GM08714 (cell line): ENCODE results near the gene MRPS18A.
A peak's percentile ranks its signal among the peaks of the same experiment; 100 is the strongest.

Source experiments
- H3K4me3 ChIP-seq: fragments of 200-500 bp; sonication (Bioruptor generic); 2 replicates; pipeline ENCODE4 v1.5.1; 2014; ENCODE audit warnings: mild to moderate bottlenecking, low read length, inconsistent platforms
- ZNF274 ChIP-seq: IDR thresholded peaks from 2 replicates; pipeline ENCODE4 v1.6.1; 2012; ENCODE audit warnings: mild to moderate bottlenecking, low read depth, low read length

The MRPS18A gene

DNA sequence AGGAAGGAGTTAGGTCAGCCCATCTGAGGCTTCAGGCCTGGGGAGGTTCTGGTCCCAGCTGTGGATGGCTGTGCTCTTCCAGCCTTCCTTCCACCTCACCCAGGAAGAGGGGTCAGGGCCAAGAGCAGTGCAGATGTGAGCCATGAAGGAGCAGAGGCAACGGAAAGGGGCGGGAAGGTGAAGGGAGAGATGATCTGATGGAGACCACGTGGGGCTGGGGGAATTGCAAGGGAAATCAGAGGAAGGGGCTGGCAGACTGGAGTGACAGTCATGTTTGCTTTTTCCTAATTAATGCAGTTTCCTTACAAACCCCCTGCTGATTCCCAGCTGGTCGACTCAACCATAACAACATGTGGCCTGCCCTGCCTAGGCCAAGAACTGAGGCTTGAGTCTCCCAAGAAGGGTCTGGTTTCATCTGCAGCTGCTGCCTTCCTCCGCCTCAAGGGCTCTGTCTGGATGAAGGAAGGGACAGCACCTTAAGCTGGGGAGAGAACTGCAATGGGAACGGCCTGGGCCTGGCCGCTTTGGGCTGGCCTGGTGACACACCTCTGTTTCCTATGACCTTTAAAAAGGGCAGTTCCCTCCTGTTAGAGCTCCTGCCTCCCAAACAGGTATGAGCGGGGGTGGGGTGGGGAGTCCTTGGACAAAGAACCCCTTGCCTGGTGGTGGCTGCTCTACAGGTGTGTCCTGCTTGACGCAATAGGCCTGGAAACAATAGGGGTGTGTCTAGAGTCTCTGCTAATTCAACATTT is 7.8 kb upstream of the MRPS18A start:
- TF ChIP-seq ZNF274 = no peak

DNA sequence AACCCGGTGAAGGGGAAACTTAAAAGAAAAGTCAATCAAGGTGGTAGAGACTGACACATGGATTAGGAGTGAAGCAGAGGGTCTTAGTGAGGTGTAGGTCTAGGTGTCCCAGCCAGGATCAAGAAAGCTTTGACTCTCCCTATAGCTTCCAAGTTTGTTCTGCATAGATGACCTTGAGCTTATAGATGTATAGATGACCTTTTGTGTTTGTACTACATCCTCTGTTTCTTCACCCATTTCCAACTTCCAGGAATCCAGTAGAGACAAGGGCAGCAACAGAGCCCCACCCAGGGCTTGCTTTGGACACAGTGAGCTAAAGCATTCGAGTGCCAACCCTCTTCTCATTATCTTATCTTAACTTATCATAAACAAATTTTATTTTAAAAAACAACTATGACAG is 1.8 kb upstream of the MRPS18A start:
- no peak for TF ChIP-seq ZNF274

More for the DNA sequence above, 7.8 kb upstream of the MRPS18A start:
- H3K4me3 ChIP-seq = no peak overlapping the region

DNA sequence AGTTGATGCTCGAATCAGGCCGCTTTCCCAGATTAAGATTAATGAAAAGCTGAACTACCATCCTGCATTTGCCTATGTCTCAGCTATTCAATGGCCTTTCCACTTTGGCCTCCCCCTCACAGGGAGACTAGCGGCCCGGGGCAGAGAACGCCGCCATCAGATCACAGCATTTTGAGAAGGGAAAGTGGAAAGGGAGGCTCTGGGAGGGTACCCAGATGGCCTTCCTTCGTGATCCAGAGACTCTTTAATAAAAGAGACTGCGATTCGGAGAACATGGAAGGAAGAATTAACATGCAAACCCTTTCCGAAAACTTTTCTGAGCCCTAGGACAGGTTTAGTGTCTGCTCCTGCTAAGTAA is 533 bp downstream of the MRPS18A start:
- TF ChIP-seq ZNF274 = no peak

More for the DNA sequence above, 1.8 kb upstream of the MRPS18A start:
- no peak overlapping the region for H3K4me3 ChIP-seq

DNA sequence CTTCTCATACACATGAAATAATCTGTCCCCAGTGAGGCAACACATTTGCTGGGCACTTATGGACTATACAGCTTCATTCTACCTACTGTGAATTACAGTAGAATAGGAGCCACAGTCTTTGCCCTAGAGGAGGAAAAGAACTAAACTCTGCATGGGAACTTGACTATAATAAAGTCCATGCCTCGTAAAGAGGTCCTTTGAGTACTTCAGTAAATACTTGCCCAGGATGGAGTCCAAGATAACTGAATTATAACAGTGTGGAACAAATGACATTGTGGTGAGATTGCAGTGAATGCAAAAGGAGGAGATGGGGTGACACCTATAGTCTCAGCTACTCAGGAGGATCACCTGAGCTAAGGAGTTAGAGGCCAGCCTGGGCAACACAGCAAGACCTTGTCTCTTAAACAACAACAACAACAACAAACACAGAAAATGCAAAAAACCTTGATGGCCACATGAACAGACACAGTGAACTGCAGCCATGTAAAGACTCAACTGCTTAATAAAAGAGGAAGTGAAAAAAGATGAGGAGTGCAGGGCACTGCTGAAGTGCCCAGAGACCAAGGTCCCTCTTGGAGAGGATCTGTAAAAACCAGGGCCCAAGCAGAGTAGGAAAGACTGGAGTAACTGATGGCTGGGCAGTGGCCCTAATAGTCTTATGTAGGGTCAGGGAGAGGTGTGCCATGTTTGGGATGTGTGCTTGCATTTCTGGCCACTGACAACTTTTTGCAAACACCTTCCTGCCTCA is 3.7 kb downstream of the MRPS18A start:
- TF ChIP-seq ZNF274 = no peak
- H3K4me3 ChIP-seq = no peak overlapping the region; the same call in 1 of the 2 replicates

More for the DNA sequence above, 533 bp downstream of the MRPS18A start:
- peak overlapping the region; percentile 94 for H3K4me3 ChIP-seq

DNA sequence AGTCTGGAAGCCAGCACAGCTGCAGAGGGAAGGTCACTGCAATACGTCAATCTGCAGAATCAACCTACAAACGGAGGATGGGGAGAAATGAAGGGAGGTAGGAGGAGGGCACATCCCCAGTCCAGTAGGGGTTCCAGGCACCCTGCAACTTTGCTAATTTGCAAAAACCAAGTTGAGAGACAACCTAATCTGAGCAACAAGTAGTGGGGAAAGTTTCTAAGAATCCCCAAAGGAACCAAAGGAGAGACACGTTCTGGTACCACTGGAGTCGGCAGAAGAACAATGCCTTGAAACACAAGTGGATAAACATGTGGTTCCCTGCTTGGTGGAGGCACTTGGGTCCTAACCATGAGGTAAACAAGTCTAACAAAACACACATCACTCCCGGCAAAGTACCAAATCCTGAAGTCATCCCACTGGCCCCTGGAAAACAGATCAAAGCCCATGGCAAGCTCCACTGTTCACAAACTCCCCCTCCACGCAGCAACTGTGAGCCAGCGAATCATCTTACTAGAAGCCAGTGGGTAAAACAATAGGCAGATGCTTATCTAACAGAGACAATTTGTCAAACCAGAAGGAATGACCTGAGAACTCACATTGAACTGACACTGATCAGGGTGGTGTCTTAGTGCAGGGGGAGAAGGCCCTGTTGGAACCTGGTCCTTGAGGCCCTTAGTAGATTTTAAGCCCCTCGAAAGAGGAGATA is 4.7 kb downstream of the MRPS18A start:
- no peak overlapping the region for H3K4me3 ChIP-seq
- TF ChIP-seq ZNF274 = no peak

DNA sequence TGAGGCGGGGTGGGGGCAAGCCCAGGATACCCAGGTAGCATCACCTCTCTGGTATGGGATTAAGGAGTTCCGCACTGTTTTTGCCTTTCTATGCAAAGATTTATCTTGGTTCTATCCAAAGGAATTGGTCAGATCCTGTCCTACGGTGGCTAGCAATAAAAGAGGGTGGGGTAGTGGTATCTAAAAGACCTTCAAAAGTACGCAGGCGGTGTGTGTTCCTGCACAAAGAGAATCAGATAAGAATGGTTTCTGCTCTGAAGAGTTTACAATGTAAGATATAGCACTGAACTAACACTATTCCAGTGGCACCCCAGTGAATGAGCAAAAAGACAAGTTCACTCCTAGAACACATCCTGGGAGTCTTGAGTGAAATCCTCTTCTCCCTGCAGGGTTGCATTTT is 6.3 kb downstream of the MRPS18A start:
- no peak for TF ChIP-seq ZNF274

DNA sequence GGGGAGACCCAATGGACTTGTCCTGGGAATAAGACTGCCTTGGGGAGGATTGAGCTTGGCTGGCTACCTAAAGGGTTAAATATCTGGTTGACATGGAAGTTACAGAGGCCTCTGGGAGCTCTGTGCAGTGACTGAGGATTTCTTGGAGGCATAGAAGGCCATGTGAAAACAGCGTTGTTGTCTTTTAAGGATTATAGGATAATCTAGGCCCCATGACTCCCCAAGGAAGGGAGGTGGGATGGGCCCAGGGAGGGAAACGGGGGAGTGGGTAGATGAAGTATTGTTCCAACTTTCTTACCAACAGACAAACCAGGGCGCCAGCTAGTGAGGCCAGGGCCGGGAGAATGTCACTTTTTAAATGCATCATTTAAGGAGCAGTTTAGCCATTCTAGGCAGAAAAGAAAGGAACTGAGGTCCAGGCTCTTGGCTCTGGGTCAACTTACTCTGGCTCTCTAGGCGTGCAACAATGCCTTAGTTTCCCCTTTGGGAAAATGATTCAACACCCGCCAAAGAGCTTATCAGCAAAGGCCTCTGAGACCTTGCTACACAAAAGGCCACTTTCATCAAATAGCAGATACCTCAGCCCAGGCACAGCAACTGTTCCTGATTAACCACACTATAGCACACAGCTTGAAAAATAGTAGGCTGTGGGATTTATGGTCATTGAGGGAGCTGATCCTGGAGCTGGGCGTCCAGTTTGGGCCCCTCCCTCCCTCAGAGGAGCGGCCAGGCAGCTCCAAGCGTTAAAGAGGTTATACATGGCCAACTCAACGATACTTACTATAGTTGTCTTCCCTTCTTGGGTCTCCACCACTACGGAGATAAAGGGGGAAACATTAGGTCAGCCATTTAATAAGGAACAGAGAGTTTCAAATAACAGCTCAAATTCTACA is 7.0 kb downstream of the MRPS18A start:
- TF ChIP-seq ZNF274 = no peak
- H3K4me3 ChIP-seq = no peak overlapping the region

More for the DNA sequence above, 6.3 kb downstream of the MRPS18A start:
- no peak overlapping the region for H3K4me3 ChIP-seq

DNA sequence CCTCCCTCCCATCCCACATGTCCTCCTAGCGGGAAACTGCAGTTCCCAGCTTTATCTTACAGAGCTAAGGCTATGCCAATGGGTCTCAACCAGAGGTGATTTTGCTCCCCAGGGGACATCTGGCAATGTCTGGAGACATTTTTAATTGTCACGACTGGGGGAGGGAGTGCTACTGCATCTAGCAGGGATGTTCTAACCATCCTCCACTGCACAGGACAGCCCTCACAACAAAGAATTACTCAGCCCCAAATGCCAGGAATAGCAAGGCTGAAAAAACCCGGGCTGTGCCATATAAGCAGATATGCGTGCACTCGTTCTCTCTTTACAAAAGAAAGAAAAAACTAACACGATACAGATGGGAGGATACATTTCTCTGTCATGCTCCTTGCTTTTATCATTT is 8.5 kb downstream of the MRPS18A start:
- no peak overlapping the region for H3K4me3 ChIP-seq
- no peak for TF ChIP-seq ZNF274

DNA sequence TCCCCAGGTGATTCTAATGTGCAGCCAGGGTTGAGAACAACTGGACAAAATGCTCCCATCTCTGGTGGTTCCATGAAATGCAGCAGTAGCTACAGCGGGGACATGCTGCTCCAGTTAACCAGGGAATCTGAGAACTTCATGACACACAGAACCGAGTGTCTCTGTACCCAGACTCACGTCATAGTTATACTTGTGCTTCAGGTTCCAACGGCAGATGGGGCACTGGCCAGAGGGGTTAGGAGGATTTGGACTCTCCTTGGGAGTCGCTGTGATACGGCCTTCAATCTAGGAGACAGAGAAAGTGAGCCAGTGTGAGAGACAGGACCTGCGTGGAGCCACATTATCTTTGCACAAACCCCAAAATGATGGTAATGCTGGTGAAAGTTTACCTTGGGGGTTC is 9.2 kb downstream of the MRPS18A start:
- no peak for TF ChIP-seq ZNF274
- no peak overlapping the region for H3K4me3 ChIP-seq

DNA sequence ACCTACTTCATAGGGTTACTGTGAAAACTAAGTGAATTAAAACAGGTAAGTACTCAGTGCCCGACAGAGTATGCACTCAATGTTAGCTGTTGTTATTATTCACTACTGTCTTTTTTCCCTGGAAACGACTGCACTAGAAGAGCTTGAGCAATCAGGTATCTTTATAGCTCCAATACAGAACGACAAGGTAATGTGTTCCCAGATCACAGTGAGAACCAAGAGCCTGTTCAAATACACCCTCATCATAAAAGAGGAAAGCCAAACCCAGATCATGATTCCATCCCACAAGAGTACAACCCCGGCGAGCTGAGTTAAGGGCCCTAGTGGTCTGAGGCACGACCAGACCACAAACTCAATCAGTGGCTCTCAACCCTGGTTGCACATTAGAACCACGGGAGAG is 9.8 kb downstream of the MRPS18A start:
- TF ChIP-seq ZNF274 = no peak
- no peak overlapping the region for H3K4me3 ChIP-seq

DNA sequence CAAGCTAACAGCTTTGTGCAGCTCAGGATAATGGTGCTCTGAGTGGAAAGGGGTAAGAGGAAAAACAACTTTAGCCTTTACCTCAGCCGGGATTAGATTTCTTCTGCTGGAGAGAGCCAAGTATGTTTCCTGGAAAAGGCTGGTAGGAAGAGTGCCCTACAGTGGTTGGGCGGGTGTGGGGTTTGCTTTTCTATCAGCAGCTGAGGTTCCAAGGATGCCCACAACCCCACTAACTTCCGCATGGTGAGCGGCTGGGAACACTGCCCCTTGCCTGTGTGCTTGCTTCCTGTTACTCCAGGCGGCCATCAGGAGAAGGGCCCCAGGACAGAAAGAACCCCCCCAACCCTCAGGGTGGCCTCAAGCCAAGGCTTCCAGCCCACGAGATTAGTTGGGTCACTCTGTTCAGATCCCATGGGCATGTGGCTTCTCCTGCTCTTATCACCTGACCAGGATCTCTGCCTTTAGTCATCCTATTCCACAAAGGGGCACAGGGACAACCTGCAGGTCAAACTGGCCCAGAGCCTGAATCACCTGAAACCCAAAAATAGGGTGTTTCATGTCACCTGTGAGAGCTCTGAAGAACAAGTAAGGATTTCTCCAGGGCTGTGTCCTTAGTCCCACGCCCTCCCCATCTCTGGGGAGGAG is 10.5 kb downstream of the MRPS18A start:
- no peak overlapping the region for H3K4me3 ChIP-seq
- TF ChIP-seq ZNF274 = no peak

DNA sequence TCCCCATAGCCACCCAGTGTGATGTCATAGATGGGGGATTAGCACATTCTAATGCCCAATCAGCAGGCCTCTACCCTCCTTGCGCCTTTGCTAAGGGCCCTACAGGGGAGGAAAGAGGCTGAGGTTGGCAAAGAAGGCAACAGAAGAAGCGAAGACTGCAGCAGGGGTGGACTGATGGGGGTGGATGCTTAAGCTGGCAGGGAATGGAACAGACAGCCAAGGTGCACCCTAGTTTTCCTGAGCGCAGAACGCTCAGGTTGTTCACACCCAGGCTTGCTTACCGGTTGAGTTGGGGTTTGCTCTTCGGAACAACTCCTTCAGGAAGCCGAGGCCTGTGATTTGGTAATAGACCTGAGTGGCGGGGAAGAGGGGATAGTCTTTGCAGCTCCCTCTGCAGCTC is 12.7 kb downstream of the MRPS18A start:
- H3K4me3 ChIP-seq = no peak overlapping the region
- TF ChIP-seq ZNF274 = no peak

DNA sequence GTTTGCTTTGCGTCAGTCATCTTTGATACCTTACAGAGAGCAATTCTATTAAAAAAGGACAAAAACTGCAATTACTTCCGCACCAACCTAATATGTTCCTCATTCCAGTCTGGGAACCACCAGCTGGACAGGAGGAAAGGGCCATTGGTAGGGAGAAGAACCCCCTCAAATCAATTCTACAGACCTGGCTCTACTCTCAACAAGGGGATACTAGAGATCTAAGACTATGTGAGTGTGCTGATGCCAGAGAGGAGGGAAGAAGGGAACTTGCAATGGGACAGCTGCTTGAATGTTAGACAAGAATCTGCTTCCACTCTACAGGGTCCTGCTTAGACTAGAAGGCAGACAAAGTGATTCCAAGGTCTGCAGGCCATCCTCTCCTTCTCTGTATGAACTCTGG is 13.3 kb downstream of the MRPS18A start:
- no peak overlapping the region for H3K4me3 ChIP-seq
- TF ChIP-seq ZNF274 = no peak
